HepG2 (cell line): ENCODE measurements around the gene CELSR3. TPM values are rescaled to one million over a fixed set of nuclear protein-coding genes. Genes with fewer than 3 reads are reported as not detected.
A peak's percentile ranks its signal among the peaks of the same experiment; 100 is the strongest.

Experiments
- CHD2 ChIP-seq: IDR thresholded peaks from 2 replicates; pipeline ENCODE4 v1.6.1; 2011; ENCODE audit warnings: low read depth, low read length, improper control_type of control experiment
- ETV5 ChIP-seq: IDR thresholded peaks from 2 replicates; pipeline ENCODE4 v1.6.1; 2018; ENCODE audit warnings: missing biosample characterization, missing genetic modification reagents, inconsistent platforms, borderline replicate concordance
- FLYWCH1 ChIP-seq: sonication (generic); formaldehyde crosslinking; IDR thresholded peaks from 2 replicates; pipeline ENCODE4 v1.8.1; 2023; ENCODE audit warnings: mild to moderate bottlenecking, missing genetic modification reagents
- GABPB1 ChIP-seq: IDR thresholded peaks from 2 replicates; pipeline ENCODE4 v1.6.1; 2016; ENCODE audit warnings: mild to moderate bottlenecking, missing genetic modification reagents, moderate library complexity, missing compliant biosample characterization
- MYC ChIP-seq: sonication (generic); formaldehyde crosslinking; IDR thresholded peaks from 2 replicates; pipeline ENCODE4 v1.9.0; 2021; ENCODE audit warnings: missing genetic modification reagents, borderline replicate concordance
- PAWR ChIP-seq: sonication (generic); formaldehyde crosslinking; IDR thresholded peaks from 2 replicates; pipeline ENCODE4 v1.4.0; 2020; ENCODE audit warnings: missing genetic modification reagents, mild to moderate bottlenecking, borderline replicate concordance
- RBM22 ChIP-seq: fragments of 200-400 bp; formaldehyde crosslinking; optimal IDR thresholded peaks from 2 replicates; pipeline ENCODE3; 2017; ENCODE audit warnings: mild to moderate bottlenecking, low read length, moderate library complexity
- TP53 ChIP-seq: sonication (generic); formaldehyde crosslinking; conservative IDR thresholded peaks from 2 replicates; pipeline ENCODE4 v1.4.0; 2020; ENCODE audit warnings: missing genetic modification reagents
- YEATS4 ChIP-seq: sonication (generic); formaldehyde crosslinking; IDR thresholded peaks from 2 replicates; pipeline ENCODE4 v1.4.0; 2020; ENCODE audit warnings: missing genetic modification reagents, borderline replicate concordance
- ZFP36L1 ChIP-seq: sonication (generic); formaldehyde crosslinking; IDR thresholded peaks from 2 replicates; pipeline ENCODE4 v1.8.0; 2022; ENCODE audit warnings: mild to moderate bottlenecking, missing genetic modification reagents, moderate library complexity
- ZFYVE20 ChIP-seq: sonication (generic); formaldehyde crosslinking; IDR thresholded peaks from 2 replicates; pipeline ENCODE4 v1.8.0; 2023; ENCODE audit warnings: low read depth, mild to moderate bottlenecking, moderate library complexity, missing genetic modification reagents, borderline replicate concordance
- ZNF143 ChIP-seq: sonication (generic); formaldehyde crosslinking; IDR thresholded peaks from 2 replicates; pipeline ENCODE4 v1.4.0; 2020; ENCODE audit warnings: missing genetic modification reagents
- ZNF589 ChIP-seq: sonication (generic); formaldehyde crosslinking; conservative IDR thresholded peaks from 2 replicates; pipeline ENCODE4 v1.8.0; 2022; ENCODE audit warnings: mild to moderate bottlenecking, moderate library complexity, missing genetic modification reagents
- ZNF670 ChIP-seq: sonication (generic); formaldehyde crosslinking; IDR thresholded peaks from 2 replicates; pipeline ENCODE4 v1.8.0; 2022; ENCODE audit warnings: mild to moderate bottlenecking, missing genetic modification reagents, borderline replicate concordance
- ZNF891 ChIP-seq: sonication (generic); formaldehyde crosslinking; IDR thresholded peaks from 2 replicates; pipeline ENCODE4 v1.5.0; 2020; ENCODE audit warnings: mild to moderate bottlenecking, missing genetic modification reagents
- polyA plus RNA-seq, 8 experiments: library from polyadenylated mRNA; depleted of rRNA in 3 of 8; stranded (reverse) in 7 of 8; unstranded in 1 of 8; fragments of >200 nt; fragmentation: Illumina TruSeq in 4 of 8; extraction: Trizol in 4 of 8; gene quantifications; 2 replicates each; pipeline versions ENCODE4 v1.2.1 to v1.2.3, GENCODE V29; 2011 to 2016; ENCODE audit warnings: low read depth in 4 of 8, missing spikeins in 1 of 8, mixed read lengths in 1 of 8; ENCODE audit not compliant: insufficient read depth in 1 of 8
- total RNA-seq, 5 experiments: library from RNA; depleted of rRNA; stranded (reverse); fragments of >200 nt; fragmentation: Illumina TruSeq; extraction: Trizol; gene quantifications; 2 replicates each; pipeline ENCODE4 v1.2.3, GENCODE V29; 2016; ENCODE audit warnings: low read depth in 1 of 5
- TF ChIP-seq, protein P1 (sequence below): sonication (generic); formaldehyde crosslinking; IDR thresholded peaks from 2 replicates; pipeline ENCODE4 v1.4.0; 2020; ENCODE audit warnings: missing genetic modification reagents
- TF ChIP-seq, protein P2 (sequence below): sonication (generic); formaldehyde crosslinking; IDR thresholded peaks from 2 replicates; pipeline ENCODE4 v1.4.0; 2020; ENCODE audit warnings: missing genetic modification reagents
- TF ChIP-seq, protein P3 (sequence below): sonication (generic); formaldehyde crosslinking; IDR thresholded peaks from 2 replicates; pipeline ENCODE4 v1.5.1; 2020; ENCODE audit warnings: missing genetic modification reagents, mild to moderate bottlenecking, borderline replicate concordance
- TF ChIP-seq, protein P4 (sequence below): sonication (generic); formaldehyde crosslinking; IDR thresholded peaks from 2 replicates; pipeline ENCODE4 v1.8.0; 2022; ENCODE audit warnings: low read depth, missing genetic modification reagents
- TF ChIP-seq, protein P5 (sequence below): sonication (generic); formaldehyde crosslinking; IDR thresholded peaks from 2 replicates; pipeline ENCODE4 v1.5.0; 2020; ENCODE audit warnings: missing genetic modification reagents

The CELSR3 gene
- total and polyA plus RNA-seq, 2 of the 13 experiments (the other 11 are each of a cell fraction or from before 2014, with no cell fraction given): 5.4 to 6.7 TPM

DNA sequence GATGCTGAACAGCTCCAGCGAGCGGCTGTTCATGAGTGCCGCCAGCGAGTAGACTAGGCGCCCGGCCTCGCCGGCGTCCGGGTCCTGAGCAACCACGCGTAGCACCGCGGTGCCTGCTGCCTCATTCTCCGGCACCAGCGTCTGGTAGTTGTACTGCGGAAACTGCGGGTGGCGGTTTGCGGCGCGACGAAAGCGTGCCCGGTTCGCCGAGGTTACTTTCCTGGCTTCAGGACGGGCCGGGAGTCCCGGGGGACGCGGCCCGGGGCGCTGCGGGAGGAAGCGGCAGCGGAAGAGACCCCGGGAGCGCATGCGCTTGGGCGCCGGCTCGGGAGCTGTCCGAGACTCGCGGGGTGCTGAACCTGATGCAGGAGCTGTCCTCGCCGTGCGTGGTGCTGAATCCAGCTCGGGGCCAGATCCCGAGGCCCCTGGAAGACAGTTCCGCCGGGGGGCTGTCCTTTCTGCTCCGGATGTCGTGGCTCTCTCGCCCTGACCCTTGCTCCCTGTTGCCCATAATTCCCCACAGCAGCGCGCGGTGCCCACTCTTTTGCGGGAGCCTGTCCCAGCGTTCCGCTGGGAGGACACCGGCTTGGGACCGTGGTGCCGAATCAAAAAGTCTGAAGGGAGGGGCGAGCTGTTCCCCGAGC lies 1.1 kb downstream of the CELSR3 start (continued):
- TF ChIP-seq, protein P1, sequence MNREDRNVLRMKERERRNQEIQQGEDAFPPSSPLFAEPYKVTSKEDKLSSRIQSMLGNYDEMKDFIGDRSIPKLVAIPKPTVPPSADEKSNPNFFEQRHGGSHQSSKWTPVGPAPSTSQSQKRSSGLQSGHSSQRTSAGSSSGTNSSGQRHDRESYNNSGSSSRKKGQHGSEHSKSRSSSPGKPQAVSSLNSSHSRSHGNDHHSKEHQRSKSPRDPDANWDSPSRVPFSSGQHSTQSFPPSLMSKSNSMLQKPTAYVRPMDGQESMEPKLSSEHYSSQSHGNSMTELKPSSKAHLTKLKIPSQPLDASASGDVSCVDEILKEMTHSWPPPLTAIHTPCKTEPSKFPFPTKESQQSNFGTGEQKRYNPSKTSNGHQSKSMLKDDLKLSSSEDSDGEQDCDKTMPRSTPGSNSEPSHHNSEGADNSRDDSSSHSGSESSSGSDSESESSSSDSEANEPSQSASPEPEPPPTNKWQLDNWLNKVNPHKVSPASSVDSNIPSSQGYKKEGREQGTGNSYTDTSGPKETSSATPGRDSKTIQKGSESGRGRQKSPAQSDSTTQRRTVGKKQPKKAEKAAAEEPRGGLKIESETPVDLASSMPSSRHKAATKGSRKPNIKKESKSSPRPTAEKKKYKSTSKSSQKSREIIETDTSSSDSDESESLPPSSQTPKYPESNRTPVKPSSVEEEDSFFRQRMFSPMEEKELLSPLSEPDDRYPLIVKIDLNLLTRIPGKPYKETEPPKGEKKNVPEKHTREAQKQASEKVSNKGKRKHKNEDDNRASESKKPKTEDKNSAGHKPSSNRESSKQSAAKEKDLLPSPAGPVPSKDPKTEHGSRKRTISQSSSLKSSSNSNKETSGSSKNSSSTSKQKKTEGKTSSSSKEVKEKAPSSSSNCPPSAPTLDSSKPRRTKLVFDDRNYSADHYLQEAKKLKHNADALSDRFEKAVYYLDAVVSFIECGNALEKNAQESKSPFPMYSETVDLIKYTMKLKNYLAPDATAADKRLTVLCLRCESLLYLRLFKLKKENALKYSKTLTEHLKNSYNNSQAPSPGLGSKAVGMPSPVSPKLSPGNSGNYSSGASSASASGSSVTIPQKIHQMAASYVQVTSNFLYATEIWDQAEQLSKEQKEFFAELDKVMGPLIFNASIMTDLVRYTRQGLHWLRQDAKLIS: peak; percentile 99
- TF ChIP-seq ETV5 (peak; percentile 97), FLYWCH1 (CRISPR knock-in tag) (peak; percentile 100), TP53 (CRISPR knock-in tag) (peak; percentile 99), CHD2 (no peak), ZFP36L1 (CRISPR knock-in tag) (peak; percentile 100), ZNF891 (CRISPR knock-in tag) (peak; percentile 100), RBM22 (no peak), MYC (peak; percentile 98), ZNF143 (peak; percentile 81), ZNF589 (CRISPR knock-in tag) (peak; percentile 100), ZFYVE20 (CRISPR knock-in tag) (peak; percentile 100), YEATS4 (peak; percentile 99), GABPB1 (CRISPR knock-in tag) (peak; percentile 93), PAWR (peak; percentile 100), ZNF670 (CRISPR knock-in tag) (peak; percentile 100)
- TF ChIP-seq, protein P2, sequence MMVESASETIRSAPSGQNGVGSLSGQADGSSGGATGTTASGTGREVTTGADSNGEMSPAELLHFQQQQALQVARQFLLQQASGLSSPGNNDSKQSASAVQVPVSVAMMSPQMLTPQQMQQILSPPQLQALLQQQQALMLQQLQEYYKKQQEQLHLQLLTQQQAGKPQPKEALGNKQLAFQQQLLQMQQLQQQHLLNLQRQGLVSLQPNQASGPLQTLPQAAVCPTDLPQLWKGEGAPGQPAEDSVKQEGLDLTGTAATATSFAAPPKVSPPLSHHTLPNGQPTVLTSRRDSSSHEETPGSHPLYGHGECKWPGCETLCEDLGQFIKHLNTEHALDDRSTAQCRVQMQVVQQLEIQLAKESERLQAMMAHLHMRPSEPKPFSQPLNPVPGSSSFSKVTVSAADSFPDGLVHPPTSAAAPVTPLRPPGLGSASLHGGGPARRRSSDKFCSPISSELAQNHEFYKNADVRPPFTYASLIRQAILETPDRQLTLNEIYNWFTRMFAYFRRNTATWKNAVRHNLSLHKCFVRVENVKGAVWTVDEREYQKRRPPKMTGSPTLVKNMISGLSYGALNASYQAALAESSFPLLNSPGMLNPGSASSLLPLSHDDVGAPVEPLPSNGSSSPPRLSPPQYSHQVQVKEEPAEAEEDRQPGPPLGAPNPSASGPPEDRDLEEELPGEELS: peak; percentile 96
- TF ChIP-seq, protein P3, sequence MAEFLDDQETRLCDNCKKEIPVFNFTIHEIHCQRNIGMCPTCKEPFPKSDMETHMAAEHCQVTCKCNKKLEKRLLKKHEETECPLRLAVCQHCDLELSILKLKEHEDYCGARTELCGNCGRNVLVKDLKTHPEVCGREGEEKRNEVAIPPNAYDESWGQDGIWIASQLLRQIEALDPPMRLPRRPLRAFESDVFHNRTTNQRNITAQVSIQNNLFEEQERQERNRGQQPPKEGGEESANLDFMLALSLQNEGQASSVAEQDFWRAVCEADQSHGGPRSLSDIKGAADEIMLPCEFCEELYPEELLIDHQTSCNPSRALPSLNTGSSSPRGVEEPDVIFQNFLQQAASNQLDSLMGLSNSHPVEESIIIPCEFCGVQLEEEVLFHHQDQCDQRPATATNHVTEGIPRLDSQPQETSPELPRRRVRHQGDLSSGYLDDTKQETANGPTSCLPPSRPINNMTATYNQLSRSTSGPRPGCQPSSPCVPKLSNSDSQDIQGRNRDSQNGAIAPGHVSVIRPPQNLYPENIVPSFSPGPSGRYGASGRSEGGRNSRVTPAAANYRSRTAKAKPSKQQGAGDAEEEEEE (CRISPR knock-in tag): peak; percentile 100
- TF ChIP-seq, protein P4, sequence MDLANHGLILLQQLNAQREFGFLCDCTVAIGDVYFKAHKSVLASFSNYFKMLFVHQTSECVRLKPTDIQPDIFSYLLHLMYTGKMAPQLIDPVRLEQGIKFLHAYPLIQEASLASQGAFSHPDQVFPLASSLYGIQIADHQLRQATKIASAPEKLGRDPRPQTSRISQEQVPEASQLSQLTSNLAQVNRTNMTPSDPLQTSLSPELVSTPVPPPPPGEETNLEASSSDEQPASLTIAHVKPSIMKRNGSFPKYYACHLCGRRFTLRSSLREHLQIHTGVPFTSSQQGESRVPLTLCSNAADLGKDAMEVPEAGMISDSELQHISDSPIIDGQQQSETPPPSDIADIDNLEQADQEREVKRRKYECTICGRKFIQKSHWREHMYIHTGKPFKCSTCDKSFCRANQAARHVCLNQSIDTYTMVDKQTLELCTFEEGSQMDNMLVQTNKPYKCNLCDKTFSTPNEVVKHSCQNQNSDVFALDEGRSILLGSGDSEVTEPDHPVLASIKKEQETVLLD (CRISPR knock-in tag): peak; percentile 99
- TF ChIP-seq, protein P5, sequence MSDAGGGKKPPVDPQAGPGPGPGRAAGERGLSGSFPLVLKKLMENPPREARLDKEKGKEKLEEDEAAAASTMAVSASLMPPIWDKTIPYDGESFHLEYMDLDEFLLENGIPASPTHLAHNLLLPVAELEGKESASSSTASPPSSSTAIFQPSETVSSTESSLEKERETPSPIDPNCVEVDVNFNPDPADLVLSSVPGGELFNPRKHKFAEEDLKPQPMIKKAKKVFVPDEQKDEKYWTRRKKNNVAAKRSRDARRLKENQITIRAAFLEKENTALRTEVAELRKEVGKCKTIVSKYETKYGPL (CRISPR knock-in tag): peak; percentile 100
